Stimulated activated CD8-positive, alpha-beta memory T cell treated with anti-CD3 and anti-CD28 coated beads, Interleukin-12 subunit alpha, Interleukin-12 subunit beta, amount 100 ng/mL, for 1 hour (primary cell): ENCODE measurements around the gene TBC1D3B.
"Not testable (repeated sequence)": the region's sequence is repeated elsewhere in the genome, so short reads cannot be mapped to it uniquely, and the experiment has no call there.

ENCODE experiments used
- DNase-seq: peaks from one replicate; pipeline ENCODE4 v3.0.0-alpha.2; 2020; ENCODE audit warnings: low read depth

Gene TBC1D3B

GRCh38 chr17:36201102-36201501 lies 24.7 kb upstream of the TBC1D3B start:
- DNase-seq, result not testable (repeated sequence)

GRCh38 chr17:36198831-36199465 lies 22.5 kb upstream of the TBC1D3B start:
- no peak for DNase-seq

- no peak for DNase-seq
These were observed 20.9 kb upstream of the TBC1D3B start for GRCh38 chr17:36197387-36197703.

GRCh38 chr17:36196131-36196486 lies 19.7 kb upstream of the TBC1D3B start:
- DNase-seq, result no peak

GRCh38 chr17:36195434-36196130 lies 19.1 kb upstream of the TBC1D3B start:
- no peak for DNase-seq

GRCh38 chr17:36194832-36195433 lies 18.5 kb upstream of the TBC1D3B start:
- DNase-seq, result not testable (repeated sequence)

- not testable (repeated sequence) for DNase-seq
These were observed 17.9 kb upstream of the TBC1D3B start for GRCh38 chr17:36194147-36194831.

GRCh38 chr17:36193216-36193775 lies 16.9 kb upstream of the TBC1D3B start:
- DNase-seq, result no peak

GRCh38 chr17:36190549-36191330 lies 14.3 kb upstream of the TBC1D3B start:
- not testable (repeated sequence) for DNase-seq

- DNase-seq, result not testable (repeated sequence)
These were observed 13.6 kb upstream of the TBC1D3B start for GRCh38 chr17:36189993-36190392.

- peak; percentile 40 for DNase-seq
These were observed 12.5 kb upstream of the TBC1D3B start for GRCh38 chr17:36188891-36189306.

GRCh38 chr17:36187943-36188665 lies 11.7 kb upstream of the TBC1D3B start:
- DNase-seq, result not testable (repeated sequence)

GRCh38 chr17:36186810-36187763 lies 10.7 kb upstream of the TBC1D3B start:
- DNase-seq, result not testable (repeated sequence)

GRCh38 chr17:36185416-36185815 lies 9.0 kb upstream of the TBC1D3B start:
- DNase-seq, result no peak

GRCh38 chr17:36184023-36184765 lies 7.8 kb upstream of the TBC1D3B start:
- DNase-seq, result no peak

- DNase-seq, result no peak
These were observed 6.8 kb upstream of the TBC1D3B start for GRCh38 chr17:36183001-36183971.

- no peak for DNase-seq
These were observed 6.0 kb upstream of the TBC1D3B start for GRCh38 chr17:36182176-36183000.
